HL-60 (cell line): ENCODE data around the gene GTF2H1.

ENCODE experiments used
- DNase-seq, 2 experiments: peaks; one replicate each; pipeline ENCODE4 v3.0.0-alpha.2; 2010 to 2020; ENCODE audit warnings: low read depth in 1 of 2, low spot score in 1 of 2
- H3K27ac ChIP-seq: fragments of 250-450 bp; sonication (Bioruptor Pico); replicated peaks from 2 replicates; pipeline ENCODE4 v1.5.1; 2020; ENCODE audit warnings: mild to moderate bottlenecking, moderate library complexity
- H3K27me3 ChIP-seq: fragments of 250-450 bp; sonication (Bioruptor Pico); 2 replicates; pipeline ENCODE4 v1.5.1; 2021; ENCODE audit warnings: mild to moderate bottlenecking, moderate library complexity; ENCODE audit not compliant: insufficient read depth, poor library complexity, severe bottlenecking
- H3K4me3 ChIP-seq: replicated peaks from 2 replicates; pipeline ENCODE4 v1.5.1; 2011; ENCODE audit warnings: mild to moderate bottlenecking, control low read depth, low read length; ENCODE audit not compliant: insufficient read depth
- GABPA ChIP-seq: IDR thresholded peaks from 2 replicates; pipeline ENCODE4 v1.6.1; 2012; ENCODE audit warnings: low read depth
- POLR2AphosphoS5 ChIP-seq: IDR thresholded peaks from 2 replicates; pipeline ENCODE4 v1.6.1; 2012; ENCODE audit warnings: low read depth
- SPI1 ChIP-seq: IDR thresholded peaks from 2 replicates; pipeline ENCODE4 v1.6.1; 2012; ENCODE audit warnings: low read depth, mild to moderate bottlenecking, borderline replicate concordance
- TF ChIP-seq, protein P1 (sequence below): IDR thresholded peaks from 2 replicates; pipeline ENCODE4 v1.6.1; 2012; ENCODE audit warnings: low read depth; ENCODE audit not compliant: insufficient replicate concordance
- TF ChIP-seq, protein P2 (sequence below): IDR thresholded peaks from one replicate; pipeline ENCODE4 v1.5.1; 2011; ENCODE audit warnings: low read length, control low read depth, inconsistent platforms; ENCODE audit not compliant: insufficient read depth

Gene GTF2H1

DNA sequence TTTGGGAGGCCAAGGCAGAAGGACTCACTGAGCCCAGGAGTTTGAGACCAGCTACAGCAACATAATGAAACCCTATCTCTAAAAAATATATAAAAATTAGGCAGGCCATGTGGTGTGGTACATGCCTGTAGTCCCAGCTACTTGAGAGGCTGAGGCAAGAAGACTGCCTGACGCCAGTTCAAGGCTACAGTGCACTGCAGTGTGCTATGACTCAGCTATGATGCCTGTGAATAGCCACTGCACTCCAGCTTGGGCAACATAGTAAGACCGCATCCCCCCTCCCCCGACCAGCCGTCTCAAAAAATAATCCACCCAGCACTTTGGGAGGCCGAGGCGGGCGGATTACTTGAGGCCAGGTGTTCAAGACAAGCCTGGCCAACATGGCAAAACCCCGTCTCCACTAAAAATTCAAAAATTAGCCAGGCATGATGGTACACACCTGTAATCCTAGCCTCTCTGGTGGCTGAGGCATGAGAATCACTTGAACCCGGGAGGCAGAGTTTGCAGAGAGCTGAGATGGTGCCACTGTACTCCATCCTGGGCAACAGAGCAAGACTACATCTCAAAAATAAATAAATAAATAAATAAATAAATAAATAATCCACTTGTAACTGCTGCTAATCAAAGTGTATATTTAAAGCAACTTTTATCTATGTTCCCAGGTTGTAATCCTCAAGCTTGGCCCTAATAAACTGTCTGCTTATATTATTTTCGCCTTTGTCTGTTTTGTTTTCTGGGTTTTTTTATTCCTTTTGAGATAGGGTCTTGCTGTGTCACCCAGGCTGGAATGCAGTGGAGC, 8.2 kb upstream of the GTF2H1 start:
- DNase-seq: no peak
- Histone ChIP-seq H3K27me3 (no peaks in the 10 kb centered on the region), H3K27ac (peak overlapping the region; percentile 20; the same call in 1 of the 2 replicates), H3K4me3 (no peak overlapping the region)
- TF ChIP-seq, protein P1, sequence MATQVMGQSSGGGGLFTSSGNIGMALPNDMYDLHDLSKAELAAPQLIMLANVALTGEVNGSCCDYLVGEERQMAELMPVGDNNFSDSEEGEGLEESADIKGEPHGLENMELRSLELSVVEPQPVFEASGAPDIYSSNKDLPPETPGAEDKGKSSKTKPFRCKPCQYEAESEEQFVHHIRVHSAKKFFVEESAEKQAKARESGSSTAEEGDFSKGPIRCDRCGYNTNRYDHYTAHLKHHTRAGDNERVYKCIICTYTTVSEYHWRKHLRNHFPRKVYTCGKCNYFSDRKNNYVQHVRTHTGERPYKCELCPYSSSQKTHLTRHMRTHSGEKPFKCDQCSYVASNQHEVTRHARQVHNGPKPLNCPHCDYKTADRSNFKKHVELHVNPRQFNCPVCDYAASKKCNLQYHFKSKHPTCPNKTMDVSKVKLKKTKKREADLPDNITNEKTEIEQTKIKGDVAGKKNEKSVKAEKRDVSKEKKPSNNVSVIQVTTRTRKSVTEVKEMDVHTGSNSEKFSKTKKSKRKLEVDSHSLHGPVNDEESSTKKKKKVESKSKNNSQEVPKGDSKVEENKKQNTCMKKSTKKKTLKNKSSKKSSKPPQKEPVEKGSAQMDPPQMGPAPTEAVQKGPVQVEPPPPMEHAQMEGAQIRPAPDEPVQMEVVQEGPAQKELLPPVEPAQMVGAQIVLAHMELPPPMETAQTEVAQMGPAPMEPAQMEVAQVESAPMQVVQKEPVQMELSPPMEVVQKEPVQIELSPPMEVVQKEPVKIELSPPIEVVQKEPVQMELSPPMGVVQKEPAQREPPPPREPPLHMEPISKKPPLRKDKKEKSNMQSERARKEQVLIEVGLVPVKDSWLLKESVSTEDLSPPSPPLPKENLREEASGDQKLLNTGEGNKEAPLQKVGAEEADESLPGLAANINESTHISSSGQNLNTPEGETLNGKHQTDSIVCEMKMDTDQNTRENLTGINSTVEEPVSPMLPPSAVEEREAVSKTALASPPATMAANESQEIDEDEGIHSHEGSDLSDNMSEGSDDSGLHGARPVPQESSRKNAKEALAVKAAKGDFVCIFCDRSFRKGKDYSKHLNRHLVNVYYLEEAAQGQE: no peak
- TF ChIP-seq, protein P2, sequence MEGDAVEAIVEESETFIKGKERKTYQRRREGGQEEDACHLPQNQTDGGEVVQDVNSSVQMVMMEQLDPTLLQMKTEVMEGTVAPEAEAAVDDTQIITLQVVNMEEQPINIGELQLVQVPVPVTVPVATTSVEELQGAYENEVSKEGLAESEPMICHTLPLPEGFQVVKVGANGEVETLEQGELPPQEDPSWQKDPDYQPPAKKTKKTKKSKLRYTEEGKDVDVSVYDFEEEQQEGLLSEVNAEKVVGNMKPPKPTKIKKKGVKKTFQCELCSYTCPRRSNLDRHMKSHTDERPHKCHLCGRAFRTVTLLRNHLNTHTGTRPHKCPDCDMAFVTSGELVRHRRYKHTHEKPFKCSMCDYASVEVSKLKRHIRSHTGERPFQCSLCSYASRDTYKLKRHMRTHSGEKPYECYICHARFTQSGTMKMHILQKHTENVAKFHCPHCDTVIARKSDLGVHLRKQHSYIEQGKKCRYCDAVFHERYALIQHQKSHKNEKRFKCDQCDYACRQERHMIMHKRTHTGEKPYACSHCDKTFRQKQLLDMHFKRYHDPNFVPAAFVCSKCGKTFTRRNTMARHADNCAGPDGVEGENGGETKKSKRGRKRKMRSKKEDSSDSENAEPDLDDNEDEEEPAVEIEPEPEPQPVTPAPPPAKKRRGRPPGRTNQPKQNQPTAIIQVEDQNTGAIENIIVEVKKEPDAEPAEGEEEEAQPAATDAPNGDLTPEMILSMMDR: no peak
- no peak for TF ChIP-seq POLR2AphosphoS5
- no peak for TF ChIP-seq GABPA
- TF ChIP-seq SPI1: no peak

DNA sequence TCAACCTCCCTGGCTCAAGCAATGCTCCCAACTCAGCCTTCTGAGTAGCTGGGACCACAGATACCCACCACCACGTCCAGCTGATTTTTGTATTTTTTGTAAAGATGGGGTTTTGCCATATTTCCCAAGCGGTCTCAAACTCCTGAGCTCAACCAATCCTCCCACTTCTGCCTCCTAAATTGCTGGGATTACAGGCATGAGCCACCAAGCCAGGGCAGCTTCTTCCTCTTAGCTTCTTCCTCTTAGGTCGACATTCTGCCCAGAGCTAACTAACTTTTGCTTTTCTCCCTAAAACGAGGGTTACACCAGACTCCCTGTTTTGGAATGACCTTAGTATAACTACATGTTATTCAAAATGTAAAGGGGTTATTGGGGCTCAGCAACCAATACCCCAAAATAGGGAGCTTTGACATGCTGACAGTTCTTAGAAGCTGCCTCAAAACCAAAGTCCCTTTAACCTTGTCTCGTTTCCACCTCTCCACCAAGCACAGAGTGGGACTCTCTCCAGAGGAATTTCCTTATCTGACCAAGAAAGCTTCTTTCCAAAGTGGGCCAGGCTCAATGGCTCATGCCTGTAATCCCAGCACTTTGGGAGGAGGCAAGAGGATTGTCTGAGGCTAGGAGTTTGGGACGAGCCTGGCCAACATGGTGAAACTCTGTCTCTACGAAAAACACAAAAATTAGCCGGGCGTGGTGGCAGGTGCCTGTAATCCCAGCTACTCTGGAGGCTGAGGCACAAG, 7.4 kb upstream of the GTF2H1 start:
- H3K27ac ChIP-seq: peak overlapping the region; percentile 20; the same call in 1 of the 2 replicates
- TF ChIP-seq POLR2AphosphoS5: no peak
- TF ChIP-seq, protein P2: no peak
- TF ChIP-seq GABPA: no peak
- no peak for TF ChIP-seq SPI1
- H3K27me3 ChIP-seq: no peaks in the 10 kb centered on the region
- no peak overlapping the region for H3K4me3 ChIP-seq
- peak in 1 of 2 experiments; percentile 46 for DNase-seq

DNA sequence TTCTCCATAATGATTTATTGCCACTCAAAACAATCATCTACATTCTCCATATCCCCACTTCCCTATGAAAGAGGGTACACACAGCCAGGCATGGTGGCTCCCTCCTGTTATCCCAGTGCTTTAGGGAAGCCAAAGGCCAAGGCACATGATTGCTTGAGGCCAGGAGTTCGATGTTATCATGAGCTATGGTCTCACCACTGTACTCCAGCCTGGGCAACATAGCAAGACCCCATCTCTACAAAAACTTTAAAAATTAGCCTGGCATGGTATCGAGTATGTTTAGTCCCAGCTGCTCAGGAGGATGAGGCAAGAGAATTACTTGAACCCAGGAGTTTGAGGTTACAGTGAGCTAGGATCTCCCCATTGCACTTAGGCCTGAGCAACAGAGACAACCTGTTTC, 6.5 kb upstream of the GTF2H1 start:
- Histone ChIP-seq H3K27me3 (no peaks in the 10 kb centered on the region), H3K4me3 (no peak overlapping the region), H3K27ac (no peak overlapping the region)
- TF ChIP-seq, protein P2: no peak
- DNase-seq: no peak

DNA sequence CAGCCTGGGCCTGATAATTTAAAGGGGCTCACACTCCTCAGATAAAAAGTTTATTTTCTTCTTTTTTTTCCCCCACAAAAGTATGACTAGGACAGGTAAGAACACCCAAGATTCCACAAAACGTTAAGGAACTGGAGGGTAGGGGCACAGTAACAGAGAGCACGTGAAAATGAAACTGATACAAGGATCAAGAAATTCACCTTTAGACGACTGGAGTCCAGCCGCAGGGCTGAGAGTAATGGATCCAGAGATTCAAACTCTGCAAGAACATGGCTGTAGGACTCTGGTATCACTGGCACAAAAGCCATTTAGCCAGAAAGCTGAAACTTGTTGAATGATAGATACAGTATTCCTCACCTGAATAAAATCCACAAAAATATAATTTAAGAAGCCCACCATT, 4.8 kb upstream of the GTF2H1 start:
- Histone ChIP-seq H3K4me3 (no peak overlapping the region), H3K27me3 (no peaks in the 10 kb centered on the region), H3K27ac (no peak overlapping the region)
- DNase-seq: no peak
- no peak for TF ChIP-seq SPI1
- TF ChIP-seq POLR2AphosphoS5: no peak
- TF ChIP-seq, protein P1: no peak
- TF ChIP-seq, protein P2: no peak
- TF ChIP-seq GABPA: no peak
